Fibroblast of lung (primary cell): Measurements from ENCODE around the gene PIP4K2A. TPM values are rescaled to one million over a fixed set of nuclear protein-coding genes. Genes with fewer than 3 reads are reported as not detected.

ENCODE experiments used
- DNase-seq, 2 donors: peaks; one replicate each; pipeline versions ENCODE4 v3.0.0 to v3.0.0-alpha.2; 2010; ENCODE audit warnings: low read depth in 2 of 2
- H2AFZ ChIP-seq: 2 replicates; pipeline ENCODE4 v1.5.1; 2012; ENCODE audit warnings: low read length, control low read depth, inconsistent platforms
- H3K27ac ChIP-seq: 2 replicates; pipeline ENCODE4 v1.5.1; 2011; ENCODE audit warnings: low read length, control low read depth; ENCODE audit not compliant: insufficient read depth
- H3K27me3 ChIP-seq: 2 replicates; pipeline ENCODE4 v1.5.1; 2011; ENCODE audit warnings: mild to moderate bottlenecking, low read length; ENCODE audit not compliant: control insufficient read depth, insufficient read depth
- H3K36me3 ChIP-seq: 2 replicates; pipeline ENCODE4 v1.5.1; 2011; ENCODE audit warnings: low read length; ENCODE audit not compliant: control insufficient read depth, insufficient read depth
- H3K4me1 ChIP-seq: 2 replicates; pipeline ENCODE4 v1.5.1; 2011; ENCODE audit warnings: low read length; ENCODE audit not compliant: control insufficient read depth, insufficient read depth; ENCODE audit errors: extremely low read depth
- H3K4me2 ChIP-seq: 2 replicates; pipeline ENCODE4 v1.5.1; 2011; ENCODE audit warnings: low read length, control low read depth; ENCODE audit not compliant: insufficient read depth; ENCODE audit errors: extremely low read depth
- H3K4me3 ChIP-seq, 4 experiments: fragments of 200-600 bp in 1 of 4; sonication (generic) in 1 of 4; replicated peaks in 1 of 4; 2 replicates each; pipeline ENCODE4 v1.5.1; 2011 to 2016; ENCODE audit warnings: low read length in 4 of 4, low read depth in 3 of 4, mild to moderate bottlenecking in 3 of 4, control low read depth in 2 of 4, inconsistent platforms in 1 of 4, mixed read lengths in 1 of 4; ENCODE audit not compliant: insufficient read depth in 1 of 4; ENCODE audit errors: control extremely low read depth in 1 of 4
- H3K79me2 ChIP-seq: 2 replicates; pipeline ENCODE4 v1.5.1; 2012; ENCODE audit warnings: mild to moderate bottlenecking, low read length, inconsistent platforms; ENCODE audit not compliant: control insufficient read depth, insufficient read depth
- H3K9ac ChIP-seq: 2 replicates; pipeline ENCODE4 v1.5.1; 2011; ENCODE audit warnings: mild to moderate bottlenecking, low read length, control low read depth; ENCODE audit not compliant: insufficient read depth
- H3K9me3 ChIP-seq: 2 replicates; pipeline ENCODE4 v1.5.1; 2012; ENCODE audit warnings: low read depth, low read length; ENCODE audit not compliant: control insufficient read depth, insufficient read depth
- H4K20me1 ChIP-seq: 2 replicates; pipeline ENCODE4 v1.5.1; 2011; ENCODE audit warnings: low read length; ENCODE audit not compliant: control insufficient read depth, insufficient read depth; ENCODE audit errors: extremely low read depth
- CTCF ChIP-seq, 2 donors: IDR thresholded peaks in 1 of 2; conservative IDR thresholded peaks in 1 of 2; 1 replicate in 1 of 2; 2 replicates in 1 of 2; pipeline ENCODE4 v1.5.1; 2011 to 2012; ENCODE audit warnings: low read length in 2 of 2, control low read depth in 1 of 2, inconsistent platforms in 1 of 2, low read depth in 1 of 2, mild to moderate bottlenecking in 1 of 2
- EZH2 ChIP-seq: IDR thresholded peaks from 2 replicates; pipeline ENCODE4 v1.5.1; 2012; ENCODE audit warnings: low read length, control low read depth, mild to moderate bottlenecking; ENCODE audit errors: missing control alignments
- polyA plus RNA-seq, 2 donors: library from polyadenylated mRNA; depleted of rRNA in 1 of 2; stranded (reverse) in 1 of 2; unstranded in 1 of 2; fragments of >200 nt; gene quantifications; 2 replicates each; pipeline ENCODE4 v1.2.1, GENCODE V29; 2011 to 2012; ENCODE audit warnings: missing spikeins in 1 of 2
- total RNA-seq: library from RNA; depleted of rRNA; stranded (reverse); fragments of >200 nt; gene quantifications from 2 replicates; pipeline ENCODE4 v1.2.1, GENCODE V29; 2014

The PIP4K2A gene
- total and polyA plus RNA-seq, 2 donors (not counting 1 experiment from before 2014, with no cell fraction given) = 28.5 to 40.0 TPM

- no peaks in the 10 kb centered on the region for H4K20me1 ChIP-seq
- peaks cover 6% of the 10 kb centered on the region for H3K4me1 ChIP-seq
- H3K36me3 ChIP-seq = no peaks in the 10 kb centered on the region
- peak overlapping the region; percentile 41 for H3K4me2 ChIP-seq
- DNase-seq = no peak
- H3K9ac ChIP-seq = no peak overlapping the region
- no peak overlapping the region for H3K27ac ChIP-seq
- no peak overlapping the region for H3K4me3 ChIP-seq
- no peaks in the 10 kb centered on the region for H3K27me3 ChIP-seq
- H2AFZ ChIP-seq = no peak overlapping the region
- H3K9me3 ChIP-seq = no peaks in the 10 kb centered on the region
- H3K79me2 ChIP-seq = peaks cover 3% of the 10 kb centered on the region
- TF ChIP-seq EZH2 (no peak), CTCF (conservative IDR thresholded peaks at IDR 0.05 in 1 of 2, IDR thresholded peaks at IDR 0.05 in 1 of 2; ENCODE audit: low read depth in 1 of 2, low read length in 2 of 2) (no peak)
Measured at GRCh38 chr10:22647244-22647643, 67.1 kb downstream of the PIP4K2A start.

- Histone ChIP-seq H3K4me3 (no peak overlapping the region), H3K9me3 (no peaks in the 10 kb centered on the region), H3K36me3 (no peaks in the 10 kb centered on the region), H3K4me1 (peaks cover 6% of the 10 kb centered on the region), H3K79me2 (peaks cover 5% of the 10 kb centered on the region), H3K4me2 (no peak overlapping the region), H3K27ac (no peak overlapping the region), H4K20me1 (no peaks in the 10 kb centered on the region), H3K9ac (no peak overlapping the region), H3K27me3 (no peaks in the 10 kb centered on the region), H2AFZ (no peak overlapping the region)
- peak in 1 of 2 donors; percentile 27 for DNase-seq
- TF ChIP-seq CTCF (conservative IDR thresholded peaks at IDR 0.05 in 1 of 2, IDR thresholded peaks at IDR 0.05 in 1 of 2; ENCODE audit: low read depth in 1 of 2, low read length in 2 of 2) = no peak
- TF ChIP-seq EZH2 = no peak
Measured at GRCh38 chr10:22646388-22646853, 68.0 kb downstream of the PIP4K2A start.

GRCh38 chr10:22644222-22644621, 70.2 kb downstream of the PIP4K2A start:
- H4K20me1 ChIP-seq = no peaks in the 10 kb centered on the region
- no peak for DNase-seq
- H3K36me3 ChIP-seq = no peaks in the 10 kb centered on the region
- H3K27me3 ChIP-seq = no peaks in the 10 kb centered on the region
- no peak overlapping the region for H3K4me2 ChIP-seq
- TF ChIP-seq EZH2 (no peak), CTCF (conservative IDR thresholded peaks at IDR 0.05 in 1 of 2, IDR thresholded peaks at IDR 0.05 in 1 of 2; ENCODE audit: low read depth in 1 of 2, low read length in 2 of 2) (no peak)
- H2AFZ ChIP-seq = no peak overlapping the region
- no peak overlapping the region for H3K9ac ChIP-seq
- H3K79me2 ChIP-seq = peaks cover 5% of the 10 kb centered on the region
- no peaks in the 10 kb centered on the region for H3K9me3 ChIP-seq
- no peak overlapping the region for H3K4me3 ChIP-seq
- peaks cover 6% of the 10 kb centered on the region for H3K4me1 ChIP-seq
- H3K27ac ChIP-seq = no peak overlapping the region
